Fibroblast of skin of right quadriceps (primary cell): ENCODE data around the gene RAD51B.

Source experiments
- DNase-seq: peaks from one replicate; pipeline ENCODE4 v3.0.0-alpha.2; 2013

Gene RAD51B

DNA sequence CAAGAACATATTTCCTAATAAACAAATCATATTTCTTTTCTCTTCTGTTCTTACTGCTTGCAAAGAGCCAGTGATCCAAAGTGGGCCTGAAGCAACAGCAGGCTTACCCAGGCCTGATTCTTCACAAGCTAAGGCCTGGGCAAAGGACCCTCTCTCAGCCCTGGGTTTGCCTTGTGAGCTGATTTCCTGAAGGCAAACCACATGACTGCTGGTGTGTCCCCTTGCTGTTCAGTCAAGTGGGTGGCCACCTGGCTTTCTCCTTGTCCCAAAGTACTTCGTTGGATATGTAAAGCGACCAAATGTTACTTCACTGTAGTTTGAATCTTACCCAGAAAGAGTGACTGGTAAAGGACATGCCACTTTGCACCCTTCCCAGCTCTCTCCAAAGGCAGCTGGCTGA, 580.4 kb downstream of the RAD51B start:
- DNase-seq = no peak

DNA sequence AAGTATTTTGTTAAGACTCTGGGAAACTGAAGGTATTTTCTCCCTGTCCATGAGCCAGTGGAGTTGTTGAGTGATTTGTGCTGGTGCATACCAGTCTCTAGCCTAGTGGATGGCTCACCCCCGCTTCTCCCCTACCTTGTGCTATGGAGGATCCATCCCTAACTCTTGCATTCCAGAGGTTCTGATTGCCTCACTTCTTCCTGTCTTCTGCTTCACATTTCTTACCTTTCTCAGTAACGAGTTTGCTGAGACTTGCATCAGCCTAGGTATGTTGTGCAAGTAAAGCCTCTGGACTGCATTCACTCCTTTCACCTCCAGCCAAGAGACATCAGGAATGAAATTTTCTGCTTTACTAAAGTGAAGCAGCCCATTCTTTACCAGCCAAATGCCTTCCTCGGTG, 581.7 kb downstream of the RAD51B start:
- peak; percentile 90 for DNase-seq

DNA sequence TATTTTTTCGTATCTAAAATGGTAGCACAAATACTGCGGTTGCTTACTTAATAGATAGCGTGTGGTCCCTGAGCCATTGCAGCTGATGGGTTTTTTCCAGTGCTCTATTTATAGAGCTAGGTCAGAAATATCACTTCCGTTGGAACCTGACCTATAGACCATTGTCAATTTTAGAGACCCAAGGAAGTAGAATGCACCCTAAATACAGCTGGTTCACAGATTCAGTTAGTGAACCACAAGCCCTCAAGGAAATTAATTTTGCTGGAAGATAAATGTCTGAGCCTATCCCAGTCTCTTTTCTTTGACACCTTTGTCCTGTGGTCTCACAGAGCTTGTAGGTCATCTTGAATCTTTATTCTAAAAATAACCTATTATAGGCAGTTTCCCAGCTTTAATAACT, 582.3 kb downstream of the RAD51B start:
- no peak for DNase-seq

DNA sequence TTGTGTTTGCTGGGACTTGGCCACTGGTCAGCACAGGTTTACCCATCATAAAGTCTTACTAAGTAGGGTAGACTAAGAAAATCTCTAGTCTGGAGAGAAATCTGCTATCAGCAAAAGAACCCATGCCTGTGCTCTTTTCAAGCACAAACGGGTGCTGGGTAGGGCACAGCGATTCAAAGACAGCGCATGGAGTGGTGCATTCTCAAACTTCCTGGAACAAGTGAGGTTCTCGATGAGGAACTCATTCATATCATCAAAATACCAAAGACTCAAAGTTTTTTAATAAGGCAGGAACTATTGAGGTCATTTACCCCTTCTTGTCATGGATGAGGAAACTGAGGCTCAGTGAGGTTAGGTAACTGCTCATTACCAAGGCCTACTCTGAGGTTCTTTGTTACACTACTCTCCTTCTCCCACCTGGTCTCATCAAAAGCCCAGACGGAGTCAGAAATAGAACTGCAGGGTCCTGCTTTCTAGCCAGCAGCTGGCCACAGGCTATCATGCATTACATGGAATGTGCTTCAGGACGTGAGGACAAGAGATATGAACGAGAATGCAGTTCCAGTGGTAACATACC, 583.0 kb downstream of the RAD51B start:
- no peak for DNase-seq

- peak; percentile 44 for DNase-seq
Observed at GRCh38 chr14:68403191-68404145, 583.9 kb downstream of the RAD51B start.

DNA sequence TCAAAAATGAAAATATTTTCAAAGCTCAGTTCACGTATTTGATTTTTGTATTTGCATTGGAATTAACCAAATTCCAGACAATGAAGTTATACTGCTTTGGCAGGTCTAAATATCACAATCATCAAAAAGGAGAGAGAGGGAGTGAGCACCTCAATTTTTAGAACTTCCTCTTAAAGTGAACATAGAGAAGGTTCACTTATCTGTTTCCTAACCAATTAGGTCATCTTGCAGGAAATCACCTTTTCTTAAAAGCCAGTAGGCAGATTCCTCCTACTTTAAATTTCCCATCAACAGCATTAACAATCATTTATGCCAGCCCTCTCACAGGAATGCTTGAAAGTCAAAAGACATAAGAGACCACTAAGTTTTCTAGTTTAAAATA, 584.6 kb downstream of the RAD51B start:
- no peak for DNase-seq

DNA sequence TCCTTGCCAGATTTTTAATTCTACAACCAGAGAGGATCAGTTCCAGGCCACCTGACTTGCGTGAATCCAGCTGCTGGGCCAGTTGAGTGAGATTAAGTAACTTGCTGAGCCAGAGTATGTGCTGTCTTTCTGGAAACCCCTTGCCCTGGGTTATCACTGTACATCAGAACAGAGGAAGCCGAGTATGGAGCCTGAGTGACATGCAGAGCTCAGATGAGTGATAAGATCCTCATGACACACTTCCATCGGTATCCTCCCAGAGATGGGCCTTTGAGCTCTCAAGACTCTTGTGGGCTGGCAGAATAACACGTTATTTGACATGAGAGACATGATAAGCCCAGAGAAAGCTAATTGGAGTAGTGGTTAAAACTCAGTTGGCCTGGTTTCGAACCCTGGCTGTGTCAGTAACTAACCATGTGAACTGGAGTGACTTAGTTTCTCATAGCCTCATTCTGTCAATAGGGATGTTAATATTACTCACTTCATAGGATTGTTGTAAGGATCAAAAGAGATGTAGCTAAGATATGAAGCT, 585.1 kb downstream of the RAD51B start:
- DNase-seq = no peak

GRCh38 chr14:68405961-68406360, 586.4 kb downstream of the RAD51B start:
- DNase-seq = peak; percentile 92

GRCh38 chr14:68407285-68407684, 587.7 kb downstream of the RAD51B start:
- DNase-seq = no peak

GRCh38 chr14:68407825-68408224, 588.2 kb downstream of the RAD51B start:
- DNase-seq = no peak

DNA sequence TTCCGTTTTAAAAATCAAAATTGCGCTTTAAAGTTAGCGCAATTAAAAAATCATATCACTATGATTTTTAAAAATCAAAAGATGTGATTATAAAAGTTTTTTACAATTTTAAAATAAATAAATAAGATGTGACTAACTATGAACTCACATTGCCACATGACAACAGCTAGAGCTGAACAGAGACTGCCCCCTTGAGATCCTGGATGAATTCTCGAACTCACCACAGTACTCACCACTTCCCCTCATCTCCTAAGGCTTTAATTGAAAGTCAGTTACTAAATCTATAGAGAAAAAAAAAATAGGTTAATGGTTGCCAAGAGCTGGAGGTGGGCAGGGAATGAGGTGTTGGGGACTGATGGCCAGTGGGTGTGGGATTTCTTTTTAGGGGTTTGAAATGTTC, 589.1 kb downstream of the RAD51B start:
- no peak for DNase-seq

DNA sequence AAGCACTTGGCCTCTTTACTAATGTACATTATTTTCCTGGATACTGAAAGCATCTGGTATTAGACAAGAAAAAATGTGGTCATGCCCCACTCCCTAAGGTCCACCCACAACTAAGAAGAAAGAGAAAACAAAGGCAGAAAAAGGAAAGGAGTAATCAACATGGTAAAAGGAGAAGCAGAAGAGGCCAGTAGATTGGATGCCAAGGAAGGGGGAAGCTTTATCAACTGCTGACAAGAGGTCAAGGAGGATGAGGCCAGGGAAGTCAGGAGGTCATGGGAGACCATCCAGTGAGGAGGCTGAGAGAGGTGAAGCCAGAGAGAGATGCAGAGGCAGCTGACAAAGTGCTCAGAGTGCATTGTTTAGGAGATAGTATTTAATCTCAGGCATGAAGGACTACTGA, 589.8 kb downstream of the RAD51B start:
- no peak for DNase-seq

DNA sequence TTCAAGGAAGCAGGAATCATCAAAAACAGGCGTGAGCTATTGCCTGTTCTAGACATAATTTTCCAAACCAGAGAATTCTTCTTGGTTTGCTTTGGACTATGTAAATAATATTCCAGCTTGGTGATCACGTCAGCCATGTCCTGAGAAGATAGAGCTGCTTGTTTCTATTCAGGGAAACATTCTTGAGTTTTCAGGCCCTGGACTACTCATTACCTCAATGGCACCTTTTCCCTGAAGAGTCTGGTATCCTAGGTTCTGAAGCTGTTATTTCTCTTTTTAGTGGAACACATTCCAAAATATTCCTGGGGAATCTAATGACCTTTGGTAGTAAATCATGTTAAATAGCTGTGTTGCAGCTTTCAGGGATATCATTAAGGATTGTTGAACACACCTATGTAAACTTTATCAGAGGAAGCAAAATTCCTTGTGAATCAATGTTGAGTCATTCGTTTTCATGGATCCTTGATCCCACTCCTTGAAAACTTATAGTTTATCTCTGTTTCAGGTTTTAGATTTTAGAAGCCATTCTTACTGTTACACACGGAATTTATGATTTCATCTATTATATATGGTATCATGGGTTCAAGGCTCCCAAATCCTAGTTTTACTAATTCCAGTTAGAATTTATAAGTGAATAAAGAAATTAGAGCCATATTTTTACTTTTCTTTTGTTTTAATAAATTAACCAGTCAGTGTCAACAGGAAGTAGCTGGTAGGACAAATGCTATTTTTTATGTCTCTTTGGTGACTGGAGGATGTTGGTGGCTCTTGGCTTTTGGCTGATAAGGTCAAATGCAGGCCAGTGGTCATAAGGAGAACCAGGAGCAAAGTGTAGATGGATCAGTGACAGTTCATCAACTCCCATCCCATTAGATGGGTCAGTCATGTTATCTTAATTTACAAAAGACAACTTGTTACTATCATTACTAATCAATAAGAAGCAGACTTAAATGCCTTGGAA, 593.2 kb downstream of the RAD51B start:
- no peak for DNase-seq

DNA sequence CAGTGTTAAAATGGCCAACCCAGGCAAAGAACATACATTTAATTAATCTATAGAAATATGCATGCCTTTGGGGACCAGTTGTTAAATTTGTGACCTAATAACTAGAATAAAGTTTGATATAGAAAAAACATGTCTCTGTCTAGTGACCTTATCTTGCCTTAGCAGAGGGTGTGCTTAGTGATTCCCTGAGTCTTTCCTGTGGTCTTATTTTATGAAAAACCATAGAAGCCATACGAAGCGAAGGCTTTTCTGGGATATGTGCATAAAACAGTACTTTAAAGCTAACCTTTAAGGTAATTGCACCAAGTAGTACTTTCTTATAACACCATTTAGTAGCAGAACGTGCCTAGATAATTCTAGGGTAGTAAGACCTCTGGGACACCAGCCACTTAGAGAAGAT, 593.9 kb downstream of the RAD51B start:
- DNase-seq = no peak

GRCh38 chr14:68414121-68414520, 594.5 kb downstream of the RAD51B start:
- DNase-seq = no peak

GRCh38 chr14:68416171-68416570, 596.6 kb downstream of the RAD51B start:
- DNase-seq = no peak

GRCh38 chr14:68417009-68417650, 597.6 kb downstream of the RAD51B start:
- DNase-seq = no peak

DNA sequence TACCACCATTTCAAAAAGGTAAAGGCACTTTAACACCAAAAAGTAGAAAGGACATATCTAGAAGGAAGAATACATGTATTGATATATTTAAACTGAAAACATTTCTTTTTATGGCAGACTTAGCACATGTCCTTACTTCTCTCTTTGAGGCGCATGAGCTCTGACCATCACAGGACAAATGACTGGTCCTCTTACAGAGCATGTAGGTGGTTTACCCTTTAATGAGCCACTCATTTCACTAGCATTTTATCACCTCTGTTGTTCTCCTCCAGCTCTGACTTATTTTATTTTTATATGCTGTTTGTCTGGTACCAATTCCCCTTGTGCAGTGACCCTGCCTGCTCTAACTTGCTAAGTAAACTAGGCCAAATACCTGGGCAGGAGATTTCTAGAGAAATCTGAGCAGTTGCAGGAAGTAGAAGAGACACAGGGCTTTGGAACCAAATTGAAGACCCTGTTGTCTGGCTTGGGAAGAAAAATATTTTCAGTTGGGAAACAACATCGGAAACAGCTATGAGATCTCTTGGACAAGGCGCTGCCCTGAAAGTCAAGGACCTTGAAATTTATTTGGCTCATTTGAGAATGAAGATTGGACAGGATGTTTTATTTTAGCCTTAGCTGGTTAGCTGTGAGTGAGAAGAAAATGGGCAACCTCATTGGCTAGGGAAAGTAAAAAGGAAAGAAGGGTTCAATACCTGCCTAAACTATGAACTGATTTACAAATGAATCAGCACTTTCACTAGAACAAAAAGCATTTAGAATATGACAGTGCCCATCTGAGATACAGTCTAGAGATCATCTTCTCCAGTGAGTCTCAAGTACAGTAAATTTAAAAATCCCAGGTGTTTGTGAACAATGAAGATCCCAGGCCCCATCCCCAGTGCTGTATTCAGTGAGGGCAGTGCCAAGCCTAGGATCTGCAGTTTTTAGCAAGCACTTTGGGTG, 598.9 kb downstream of the RAD51B start:
- DNase-seq = no peak

- DNase-seq = no peak
Observed at GRCh38 chr14:68420350-68420749, 600.8 kb downstream of the RAD51B start.

DNA sequence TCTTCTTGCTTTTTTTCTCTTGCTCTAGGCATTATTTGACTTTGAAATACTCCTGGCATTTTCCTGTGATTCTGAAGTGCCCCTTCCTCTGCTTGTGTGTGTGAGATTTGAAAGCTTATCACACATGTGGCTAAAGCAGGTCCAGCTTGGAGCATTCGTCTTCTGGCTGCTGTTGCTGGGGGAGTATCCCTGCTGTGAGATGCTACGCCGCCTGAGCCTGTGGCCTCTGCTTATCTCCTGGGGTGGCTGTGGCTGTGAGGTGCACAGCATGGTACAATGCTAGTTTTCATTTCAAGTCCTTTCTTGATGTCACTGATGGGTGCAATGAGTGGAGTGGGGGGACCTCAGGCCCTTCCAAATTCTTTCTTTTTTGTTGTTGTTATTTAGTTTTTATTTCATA, 601.5 kb downstream of the RAD51B start:
- no peak for DNase-seq

DNA sequence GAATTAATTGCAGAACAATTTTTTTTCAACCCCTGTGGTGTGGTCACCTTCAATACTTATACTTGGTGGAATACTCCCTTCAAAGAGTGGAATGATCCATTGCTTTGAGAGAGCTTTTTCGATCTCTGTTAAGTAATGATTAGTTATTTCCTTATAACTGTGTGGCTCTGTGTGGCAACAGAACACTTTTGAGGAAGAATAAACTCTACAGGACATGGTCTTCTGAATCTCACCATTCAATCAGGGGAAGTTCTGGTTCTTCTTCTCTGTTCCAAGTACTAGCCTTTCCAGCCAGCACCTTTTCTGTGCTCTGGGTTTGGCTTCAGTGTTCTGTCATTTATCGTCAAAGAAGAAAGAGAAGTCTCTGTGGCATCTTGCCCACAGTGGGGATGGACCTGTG, 604.1 kb downstream of the RAD51B start:
- no peak for DNase-seq
